Kidney (tissue), 14 donors: ENCODE measurements around the gene CXXC5. TPM values are rescaled to one million over a fixed set of nuclear protein-coding genes. Genes with fewer than 3 reads are reported as not detected.

ENCODE experiments used
- DNase-seq, 5 donors: peaks; one replicate each; pipeline ENCODE4 v3.0.0-alpha.2; 2013 to 2020
- FAIRE-seq: peaks from 2 replicates; lab custom pipeline; 2012; peaks lifted over from hg19 to GRCh38; lab: Jason Lieb, UNC
- H3K27ac ChIP-seq, 2 donors: one replicate each; pipeline ENCODE4 v1.7.0; 2013; ENCODE audit warnings: low read depth in 2 of 2, low read length in 2 of 2, inconsistent platforms in 1 of 2
- H3K27me3 ChIP-seq: one replicate; pipeline ENCODE4 v1.7.1; 2013; ENCODE audit warnings: low read length, inconsistent platforms; ENCODE audit not compliant: control insufficient read depth, insufficient read depth
- H3K36me3 ChIP-seq, 3 donors: one replicate each; pipeline versions ENCODE4 v1.7.0 to v1.7.1; 2013; ENCODE audit warnings: low read length in 3 of 3, control low read depth in 1 of 3, inconsistent platforms in 1 of 3; ENCODE audit not compliant: insufficient read depth in 3 of 3, control insufficient read depth in 2 of 3
- H3K4me1 ChIP-seq, 3 donors: one replicate each; pipeline versions ENCODE4 v1.7.0 to v1.7.1; 2013; ENCODE audit warnings: low read length in 3 of 3, inconsistent platforms in 1 of 3, low read depth in 1 of 3; ENCODE audit not compliant: control insufficient read depth in 2 of 3, insufficient read depth in 2 of 3
- H3K4me3 ChIP-seq, 3 donors: one replicate each; pipeline versions ENCODE4 v1.7.0 to v1.8.1; 2013; ENCODE audit warnings: low read length in 3 of 3, control low read depth in 1 of 3, inconsistent platforms in 1 of 3
- H3K9ac ChIP-seq, 3 donors: one replicate each; pipeline versions ENCODE4 v1.7.0 to v1.7.1; 2013; ENCODE audit warnings: low read length in 3 of 3, control low read depth in 1 of 3, inconsistent platforms in 1 of 3
- H3K9me3 ChIP-seq, 3 donors: one replicate each; pipeline versions ENCODE4 v1.7.0 to v1.7.1; 2013; ENCODE audit warnings: low read length in 3 of 3, control low read depth in 1 of 3, inconsistent platforms in 1 of 3; ENCODE audit not compliant: control insufficient read depth in 2 of 3, insufficient read depth in 1 of 3
- CTCF ChIP-seq: IDR thresholded peaks from 3 replicates; pipeline ENCODE4 v1.5.1; 2012; ENCODE audit warnings: mild to moderate bottlenecking, moderate library complexity, borderline replicate concordance; ENCODE audit not compliant: insufficient read depth; ENCODE audit errors: extremely low read depth
- intact Hi-C: fragments of 100-400 bp; cut with DNase I; formaldehyde crosslinking; loops from one replicate; pipeline ENCODE4 v1.11.1; 2022
- polyA plus RNA-seq: library from polyadenylated mRNA; stranded (reverse); fragments of 350-450 nt; fragmentation: Illumina TruSeq; extraction: RNeasy Lipid Tissue Mini Kit (QIAGEN cat#74804); gene quantifications from one replicate; pipeline ENCODE4 v1.2.3, GENCODE V29; 2014; ENCODE audit warnings: low read depth, low replicate concordance; ENCODE audit not compliant: insufficient read depth
- total RNA-seq: library from RNA; stranded (reverse); fragmentation: NEBNext Ultra II Directional; extraction: Animal tissue kit (Norgen Biotek cat#: 25700); gene quantifications from one replicate; pipeline ENCODE4 v1.2.1, GENCODE V29; 2021
- donor health status: control.
- donor health status: control.
- donor health status: control.
- donor health status: control.
- donor health status: control.
- donor health status: DM: yes; HTN: yes; CAD: no.
- donor health status: Normal renal cell carcinoma (clear cell type).

CXXC5 gene
- total and polyA plus RNA-seq, 2 donors from 2014 or later, result 116 to 122 TPM

DNA sequence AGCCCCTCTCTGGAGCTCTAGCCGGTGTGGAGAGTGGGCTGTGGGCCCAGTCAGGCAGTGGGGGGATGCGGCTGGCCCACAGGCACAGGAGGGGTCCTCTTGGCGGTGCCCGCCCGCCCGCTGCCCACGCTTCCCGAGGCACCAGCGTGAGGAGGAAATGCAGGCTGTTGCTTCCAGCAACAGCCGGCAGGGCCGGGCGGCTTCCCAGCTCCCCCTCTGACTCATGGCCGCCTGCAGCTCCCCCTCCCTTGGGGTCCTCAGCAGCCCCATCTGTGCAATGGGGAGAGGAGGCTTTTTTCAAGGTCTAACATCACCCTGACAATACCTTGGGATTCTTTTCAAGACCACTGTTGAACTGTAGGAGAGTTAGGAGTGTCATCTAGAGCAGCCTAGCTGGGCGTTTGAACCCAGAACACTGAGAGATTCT is 10.4 kb downstream of the CXXC5 start:
- H3K4me3 ChIP-seq, result peak overlapping the region in 1 of 3 donors; percentile 56
- H3K36me3 ChIP-seq, result peaks cover 0 to 3% (median 0%) of the 10 kb centered on the region in 3 donors
- FAIRE-seq (no peak), DNase-seq (peak in 1 of 5 donors; percentile 50)
- peak overlapping the region; percentile 80 to 96 for H3K27ac ChIP-seq
- intact Hi-C loops, result no loop called here
- H3K27me3 ChIP-seq, result no peaks in the 10 kb centered on the region
- no peak for TF ChIP-seq CTCF
- H3K9ac ChIP-seq, result peak overlapping the region in 1 of 3 donors; percentile 82
- peaks cover 10 to 83% (median 83%) of the 10 kb centered on the region in 3 donors for H3K4me1 ChIP-seq
- H3K9me3 ChIP-seq, result no peaks in the 10 kb centered on the region

GRCh38 chr5:139658928-139659667 is 10.9 kb downstream of the CXXC5 start:
- Histone ChIP-seq H3K9me3 (no peaks in the 10 kb centered on the region), H3K9ac (peak overlapping the region in 2 of 3 donors; percentile 21 to 82), H3K36me3 (peaks cover 0 to 3% (median 0%) of the 10 kb centered on the region in 3 donors), H3K27ac (peak overlapping the region; percentile 80 to 96), H3K4me1 (peaks cover 8 to 83% (median 82%) of the 10 kb centered on the region in 3 donors), H3K27me3 (no peaks in the 10 kb centered on the region), H3K4me3 (peak overlapping the region in 2 of 3 donors; percentile 13 to 56)
- TF ChIP-seq CTCF, result no peak
- no peak for FAIRE-seq
- peak in 4 of 5 donors; percentile 53 to 91 (median 76) for DNase-seq
- intact Hi-C loops, result no loop called here

DNA sequence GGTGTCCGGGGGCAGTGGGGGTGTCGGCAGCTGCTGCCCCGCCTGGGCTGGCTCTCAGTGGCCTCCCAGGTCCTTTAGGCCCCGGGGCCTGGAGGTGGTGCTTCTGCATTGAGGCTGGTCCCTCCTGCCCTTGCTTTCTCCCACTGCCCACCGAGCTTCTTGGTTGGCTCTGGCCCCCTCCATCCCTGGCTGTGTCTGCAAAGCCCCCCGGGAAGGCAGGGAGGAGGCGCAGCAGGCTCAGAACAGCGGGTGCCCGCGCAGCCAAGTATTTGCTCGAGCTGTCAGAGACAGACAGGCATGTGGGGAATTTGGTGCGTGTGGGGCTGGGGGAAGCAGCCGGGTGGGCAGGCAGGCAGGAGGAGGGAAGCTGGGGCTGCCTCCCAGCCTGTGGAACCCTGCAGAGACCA is 11.5 kb downstream of the CXXC5 start:
- H3K9ac ChIP-seq, result peak overlapping the region in 2 of 3 donors; percentile 44 to 82
- DNase-seq, result peak in 4 of 5 donors; percentile 58 to 84 (median 72)
- H3K27ac ChIP-seq, result peak overlapping the region; percentile 80 to 96

More for the DNA sequence above, 11.5 kb downstream of the CXXC5 start:
- intact Hi-C loops, result no loop called here
- peaks cover 0 to 3% (median 0%) of the 10 kb centered on the region in 3 donors for H3K36me3 ChIP-seq
- peak overlapping the region in 2 of 3 donors; percentile 21 to 56 for H3K4me3 ChIP-seq
- H3K27me3 ChIP-seq, result no peaks in the 10 kb centered on the region
- no peaks in the 10 kb centered on the region for H3K9me3 ChIP-seq
- TF ChIP-seq CTCF, result no peak
- FAIRE-seq, result no peak
- H3K4me1 ChIP-seq, result peaks cover 3 to 82% (median 82%) of the 10 kb centered on the region in 3 donors
